Activated CD4-positive, alpha-beta memory T cell treated with anti-CD3 and anti-CD28 coated beads for 36 hours (primary cell): ENCODE results near the gene TBPL1. TPM values are rescaled to one million over a fixed set of nuclear protein-coding genes. Genes with fewer than 3 reads are reported as not detected.
"Not testable (repeated sequence)": the region's sequence is repeated elsewhere in the genome, so short reads cannot be mapped to it uniquely, and the experiment has no call there.

Source experiments
- CTCF ChIA-PET: fragments of 350-600 bp; sonication (Branson Sonifier 250); formaldehyde crosslinking; loops from one replicate; lab custom pipeline; 2021; ENCODE audit warnings: antibody characterized with exemption, inconsistent platforms; lab: Charles Lee
- POLR2A ChIA-PET: fragments of 350-600 bp; sonication (Branson Sonifier 250); formaldehyde crosslinking; loops from one replicate; lab custom pipeline; 2021; ENCODE audit warnings: antibody characterized with exemption; lab: Charles Lee
- DNase-seq: peaks from one replicate; pipeline ENCODE4 v3.0.0-alpha.2; 2020
- H3K27ac Mint-ChIP-seq: one replicate; pipeline ENCODE4 v1.8.0; 2021; ENCODE audit warnings: mixed read lengths
- H3K27me3 Mint-ChIP-seq: one replicate; pipeline ENCODE4 v1.8.0; 2021; ENCODE audit warnings: mixed read lengths
- H3K36me3 Mint-ChIP-seq: one replicate; pipeline ENCODE4 v1.8.0; 2021; ENCODE audit warnings: mixed read lengths
- H3K4me1 Mint-ChIP-seq: one replicate; pipeline ENCODE4 v1.8.0; 2021; ENCODE audit warnings: low read depth, mixed read lengths
- H3K4me3 Mint-ChIP-seq: one replicate; pipeline ENCODE4 v1.8.0; 2021; ENCODE audit warnings: mild to moderate bottlenecking, mixed read lengths
- H3K9me3 Mint-ChIP-seq: one replicate; pipeline ENCODE4 v1.8.0; 2021; ENCODE audit warnings: mixed read lengths
- intact Hi-C: fragments of 100-400 bp; cut with micrococcal nuclease; formaldehyde crosslinking; loops from one replicate; pipeline ENCODE4 v1.15.1; 2023
- total RNA-seq, 2 experiments: library from RNA; stranded (reverse); gene quantifications; one replicate each; pipeline ENCODE4 v1.2.3, GENCODE V29; 2021

Gene TBPL1
- total RNA-seq, 2 experiments from 2014 or later, result 31.3 to 35.7 TPM

- POLR2A ChIA-PET, result no interaction called here
- peaks cover 33% of the 10 kb centered on the region for H3K4me1 Mint-ChIP-seq
- no peaks in the 10 kb centered on the region for H3K27me3 Mint-ChIP-seq
- intact Hi-C loops, result no loop called here
- H3K36me3 Mint-ChIP-seq, result peaks cover 18% of the 10 kb centered on the region
- H3K4me3 Mint-ChIP-seq, result no peak overlapping the region
- no peaks in the 10 kb centered on the region for H3K9me3 Mint-ChIP-seq
- CTCF ChIA-PET, result interaction anchor here (0.9 to 7.6 kb wide), 4 partner anchors 85 to 119 kb away, joined by 3 to 131 read pairs (median 5); no protein-coding TSS in a partner anchor
- no peak for DNase-seq
- no peak overlapping the region for H3K27ac Mint-ChIP-seq
Measured at GRCh38 chr6:133978896-133979240, 25.8 kb downstream of the TBPL1 start.

GRCh38 chr6:133979269-133979963, 26.4 kb downstream of the TBPL1 start:
- peaks cover 18% of the 10 kb centered on the region for H3K36me3 Mint-ChIP-seq
- DNase-seq, intact Hi-C loops, H3K9me3 Mint-ChIP-seq, H3K4me3 Mint-ChIP-seq, H3K27ac Mint-ChIP-seq, POLR2A ChIA-PET, H3K27me3 Mint-ChIP-seq: not testable (repeated sequence)
- H3K4me1 Mint-ChIP-seq, result peaks cover 35% of the 10 kb centered on the region
- CTCF ChIA-PET, result interaction anchor here (0.9 to 7.6 kb wide), 3 partner anchors 84 to 118 kb away, joined by 3 to 131 read pairs (median 4); no protein-coding TSS in a partner anchor

- no peaks in the 10 kb centered on the region for H3K9me3 Mint-ChIP-seq
- H3K4me3 Mint-ChIP-seq, result no peak overlapping the region
- intact Hi-C loops, result no loop called here
- no peak overlapping the region for H3K27ac Mint-ChIP-seq
- CTCF ChIA-PET, result interaction anchor here (1.7 kb wide), 1 partner anchor 82 kb away, joined by 4 read pairs; no protein-coding TSS in a partner anchor
- H3K36me3 Mint-ChIP-seq, result peaks cover 23% of the 10 kb centered on the region
- H3K4me1 Mint-ChIP-seq, result peaks cover 35% of the 10 kb centered on the region
- H3K27me3 Mint-ChIP-seq, result no peaks in the 10 kb centered on the region
- POLR2A ChIA-PET, result no interaction called here
- no peak for DNase-seq
Measured at GRCh38 chr6:133980168-133980567, 27.1 kb downstream of the TBPL1 start.

GRCh38 chr6:133983099-133983939, 30.3 kb downstream of the TBPL1 start:
- CTCF ChIA-PET, result interaction anchor here (0.8 to 2.2 kb wide), 5 partner anchors 8 to 81 kb away, joined by 3 to 18 read pairs (median 4); no protein-coding TSS in a partner anchor
- intact Hi-C loops, result loop anchor here (1.0 to 2.0 kb wide), 2 partner anchors 10 to 69 kb away; partner anchors contain the start of gene SLC2A12

GRCh38 chr6:133985970-133986369, 32.9 kb downstream of the TBPL1 start:
- ChIA-PET POLR2A (no interaction called here), CTCF (interaction anchor here (1.2 to 1.6 kb wide), 2 partner anchors 16 to 62 kb away, joined by 3 to 6 read pairs; no protein-coding TSS in a partner anchor)
- peaks cover 34% of the 10 kb centered on the region for H3K4me1 Mint-ChIP-seq
- no peaks in the 10 kb centered on the region for H3K9me3 Mint-ChIP-seq
- no peak for DNase-seq
- intact Hi-C loops, result no loop called here
- no peak overlapping the region for H3K27ac Mint-ChIP-seq
- no peak overlapping the region for H3K4me3 Mint-ChIP-seq
- no peaks in the 10 kb centered on the region for H3K27me3 Mint-ChIP-seq
- peaks cover 39% of the 10 kb centered on the region for H3K36me3 Mint-ChIP-seq

More at GRCh38 chr6:133983099-133983939, 30.3 kb downstream of the TBPL1 start:
- no peaks in the 10 kb centered on the region for H3K9me3 Mint-ChIP-seq
- no peaks in the 10 kb centered on the region for H3K27me3 Mint-ChIP-seq
- H3K4me3 Mint-ChIP-seq, result no peak overlapping the region
- H3K36me3 Mint-ChIP-seq, result peaks cover 40% of the 10 kb centered on the region
- H3K4me1 Mint-ChIP-seq, result peaks cover 40% of the 10 kb centered on the region
- no peak overlapping the region for H3K27ac Mint-ChIP-seq
- peak; percentile 73 for DNase-seq
- POLR2A ChIA-PET, result no interaction called here

- CTCF ChIA-PET, result interaction anchor here (1.4 to 1.6 kb wide), 3 partner anchors 14 to 77 kb away, joined by 3 to 4 read pairs (median 3); no protein-coding TSS in a partner anchor
- DNase-seq, result no peak
- POLR2A ChIA-PET, result no interaction called here
- intact Hi-C loops, result no loop called here
- no peak overlapping the region for H3K4me3 Mint-ChIP-seq
- peaks cover 35% of the 10 kb centered on the region for H3K4me1 Mint-ChIP-seq
- H3K9me3 Mint-ChIP-seq, result no peaks in the 10 kb centered on the region
- H3K27me3 Mint-ChIP-seq, result no peaks in the 10 kb centered on the region
- peaks cover 35% of the 10 kb centered on the region for H3K36me3 Mint-ChIP-seq
- H3K27ac Mint-ChIP-seq, result no peak overlapping the region
Measured at GRCh38 chr6:133986942-133987341, 33.9 kb downstream of the TBPL1 start.

- ChIA-PET POLR2A (no interaction called here), CTCF (interaction anchor here (0.9 to 2.5 kb wide), 4 partner anchors 16 to 108 kb away, joined by 3 to 12 read pairs (median 4); no protein-coding TSS in a partner anchor)
- H3K27ac Mint-ChIP-seq, result no peak overlapping the region
- peaks cover 16% of the 10 kb centered on the region for H3K4me1 Mint-ChIP-seq
- H3K27me3 Mint-ChIP-seq, result no peaks in the 10 kb centered on the region
- no peak for DNase-seq
- H3K36me3 Mint-ChIP-seq, result peaks cover 24% of the 10 kb centered on the region
- intact Hi-C loops, result no loop called here
- H3K9me3 Mint-ChIP-seq, result no peaks in the 10 kb centered on the region
- H3K4me3 Mint-ChIP-seq, result no peak overlapping the region
Measured at GRCh38 chr6:133989525-133989924, 36.5 kb downstream of the TBPL1 start.

GRCh38 chr6:133990321-133990720, 37.3 kb downstream of the TBPL1 start:
- no peaks in the 10 kb centered on the region for H3K27me3 Mint-ChIP-seq
- DNase-seq, result no peak
- H3K9me3 Mint-ChIP-seq, result no peaks in the 10 kb centered on the region
- CTCF ChIA-PET, result interaction anchor here (0.6 to 2.5 kb wide), 4 partner anchors 17 to 161 kb away, joined by 3 to 12 read pairs (median 4); no protein-coding TSS in a partner anchor
- H3K27ac Mint-ChIP-seq, result no peak overlapping the region
- H3K36me3 Mint-ChIP-seq, result peaks cover 19% of the 10 kb centered on the region
- POLR2A ChIA-PET, result no interaction called here
- peaks cover 16% of the 10 kb centered on the region for H3K4me1 Mint-ChIP-seq
- intact Hi-C loops, result no loop called here
- H3K4me3 Mint-ChIP-seq, result no peak overlapping the region

GRCh38 chr6:133991096-133991593, 38.1 kb downstream of the TBPL1 start:
- Mint-ChIP-seq H3K4me1 (peaks cover 8% of the 10 kb centered on the region), H3K4me3 (no peak overlapping the region), H3K27me3 (no peaks in the 10 kb centered on the region), H3K27ac (no peak overlapping the region), H3K9me3 (no peaks in the 10 kb centered on the region), H3K36me3 (peaks cover 15% of the 10 kb centered on the region)
- POLR2A ChIA-PET, result no interaction called here
- intact Hi-C loops, result no loop called here
- no peak for DNase-seq
- CTCF ChIA-PET, result interaction anchor here (0.6 to 2.5 kb wide), 5 partner anchors 8 to 162 kb away, joined by 3 to 12 read pairs (median 4); no protein-coding TSS in a partner anchor

GRCh38 chr6:133992992-133993680, 40.1 kb downstream of the TBPL1 start:
- CTCF ChIA-PET, result interaction anchor here (0.8 to 0.9 kb wide), 2 partner anchors 11 to 20 kb away, joined by 3 read pairs; no protein-coding TSS in a partner anchor
- DNase-seq, result no peak
- POLR2A ChIA-PET, result no interaction called here
- Mint-ChIP-seq H3K36me3 (peaks cover 3% of the 10 kb centered on the region), H3K9me3 (no peaks in the 10 kb centered on the region), H3K27me3 (no peaks in the 10 kb centered on the region), H3K4me3 (no peak overlapping the region), H3K27ac (no peak overlapping the region), H3K4me1 (peaks cover 4% of the 10 kb centered on the region)
- intact Hi-C loops, result no loop called here

GRCh38 chr6:133995296-133995695, 42.3 kb downstream of the TBPL1 start:
- no peaks in the 10 kb centered on the region for H3K27me3 Mint-ChIP-seq
- H3K27ac Mint-ChIP-seq, result no peak overlapping the region
- CTCF ChIA-PET, result no interaction called here
- no peaks in the 10 kb centered on the region for H3K36me3 Mint-ChIP-seq
- POLR2A ChIA-PET, result no interaction called here
- intact Hi-C loops, result no loop called here
- H3K4me3 Mint-ChIP-seq, result no peak overlapping the region
- peaks cover 4% of the 10 kb centered on the region for H3K4me1 Mint-ChIP-seq
- no peaks in the 10 kb centered on the region for H3K9me3 Mint-ChIP-seq
- no peak for DNase-seq
